ENCODE measurements around the gene RNF181. TPM values are rescaled to one million over a fixed set of nuclear protein-coding genes. Genes with fewer than 3 reads are reported as not detected.

RNF181 gene
- total RNA-seq, 1 donor from 2014 or later: 155 TPM

GRCh38 chr2:85606116-85606455 lies 10.5 kb downstream of the RNF181 start:
- Histone ChIP-seq H4K20me1 (ENCODE audit: insufficient read depth, low read length) (peaks cover 35% of the 10 kb centered on the region), H3K4me3 (ENCODE audit: insufficient read depth, low read depth, low read length) (no peak overlapping the region), H2AFZ (ENCODE audit: low read depth, low read length) (no peak overlapping the region), H3K36me3 (ENCODE audit: insufficient read depth, low read length) (peaks cover 15% of the 10 kb centered on the region), H3K79me2 (ENCODE audit: insufficient read depth, low read length) (peaks cover 41% of the 10 kb centered on the region), H3K9me3 (ENCODE audit: insufficient read depth, low read depth, low read length) (no peaks in the 10 kb centered on the region), H3K4me2 (ENCODE audit: low read length) (peak overlapping the region; percentile 74), H3K27me3 (ENCODE audit: insufficient read depth, low read length) (no peaks in the 10 kb centered on the region), H3K4me1 (ENCODE audit: insufficient read depth, low read length) (peaks cover 22% of the 10 kb centered on the region), H3K27ac (ENCODE audit: low read depth, low read length) (peak overlapping the region; percentile 67), H3K9ac (ENCODE audit: low read length) (peak overlapping the region; percentile 48)
- no peaks in the 10 kb centered on the region for H3K9me3 Mint-ChIP-seq (ENCODE audit: unreplicated experiment)
- H3K4me3 Mint-ChIP-seq (ENCODE audit: unreplicated experiment): no peak overlapping the region
- DNase-seq (ENCODE audit: low read depth) (no peak), FAIRE-seq (no peak)
- H3K36me3 Mint-ChIP-seq (ENCODE audit: low read depth, unreplicated experiment): peaks cover 4% of the 10 kb centered on the region
- peak overlapping the region; percentile 95 for H3K27ac Mint-ChIP-seq (ENCODE audit: unreplicated experiment)
- peaks cover 56% of the 10 kb centered on the region for H3K4me1 Mint-ChIP-seq (ENCODE audit: low read depth, unreplicated experiment)
- H3K27me3 Mint-ChIP-seq (ENCODE audit: low read depth, unreplicated experiment): no peaks in the 10 kb centered on the region
- TF ChIP-seq CTCF (IDR thresholded peaks at IDR 0.05; ENCODE audit: insufficient read depth, low read depth, low read length) (no peak), EZH2 (IDR thresholded peaks at IDR 0.05; ENCODE audit: insufficient read depth, low read length) (no peak)

- peaks cover 26% of the 10 kb centered on the region for H3K4me1 ChIP-seq (ENCODE audit: insufficient read depth, low read length)
- H4K20me1 ChIP-seq (ENCODE audit: insufficient read depth, low read length): peaks cover 35% of the 10 kb centered on the region
- H3K79me2 ChIP-seq (ENCODE audit: insufficient read depth, low read length): peaks cover 49% of the 10 kb centered on the region
- DNase-seq (ENCODE audit: low read depth) (no peak), FAIRE-seq (no peak)
- Mint-ChIP-seq H3K4me3 (ENCODE audit: unreplicated experiment) (peak overlapping the region; percentile 75), H3K27ac (ENCODE audit: unreplicated experiment) (peak overlapping the region; percentile 93), H3K4me1 (ENCODE audit: low read depth, unreplicated experiment) (peaks cover 56% of the 10 kb centered on the region), H3K9me3 (ENCODE audit: unreplicated experiment) (no peaks in the 10 kb centered on the region), H3K27me3 (ENCODE audit: low read depth, unreplicated experiment) (no peaks in the 10 kb centered on the region), H3K36me3 (ENCODE audit: low read depth, unreplicated experiment) (peaks cover 4% of the 10 kb centered on the region)
- no peaks in the 10 kb centered on the region for H3K27me3 ChIP-seq (ENCODE audit: insufficient read depth, low read length)
- H2AFZ ChIP-seq (ENCODE audit: low read depth, low read length): no peak overlapping the region
- no peak overlapping the region for H3K27ac ChIP-seq (ENCODE audit: low read depth, low read length)
- TF ChIP-seq CTCF (IDR thresholded peaks at IDR 0.05; ENCODE audit: insufficient read depth, low read depth, low read length): no peak
- TF ChIP-seq EZH2 (IDR thresholded peaks at IDR 0.05; ENCODE audit: insufficient read depth, low read length): no peak
- H3K4me3 ChIP-seq (ENCODE audit: insufficient read depth, low read depth, low read length): no peak overlapping the region
- H3K9me3 ChIP-seq (ENCODE audit: insufficient read depth, low read depth, low read length): no peaks in the 10 kb centered on the region
- no peak overlapping the region for H3K4me2 ChIP-seq (ENCODE audit: low read length)
- peaks cover 15% of the 10 kb centered on the region for H3K36me3 ChIP-seq (ENCODE audit: insufficient read depth, low read length)
- no peak overlapping the region for H3K9ac ChIP-seq (ENCODE audit: low read length)
Observed at GRCh38 chr2:85607268-85608215, 12.0 kb downstream of the RNF181 start.
